Measurements from ENCODE around the gene TGM6. TPM values are rescaled to one million over a fixed set of nuclear protein-coding genes. Genes with fewer than 3 reads are reported as not detected.

Gene TGM6
- total and polyA plus RNA-seq, 10 donors: not detected

DNA sequence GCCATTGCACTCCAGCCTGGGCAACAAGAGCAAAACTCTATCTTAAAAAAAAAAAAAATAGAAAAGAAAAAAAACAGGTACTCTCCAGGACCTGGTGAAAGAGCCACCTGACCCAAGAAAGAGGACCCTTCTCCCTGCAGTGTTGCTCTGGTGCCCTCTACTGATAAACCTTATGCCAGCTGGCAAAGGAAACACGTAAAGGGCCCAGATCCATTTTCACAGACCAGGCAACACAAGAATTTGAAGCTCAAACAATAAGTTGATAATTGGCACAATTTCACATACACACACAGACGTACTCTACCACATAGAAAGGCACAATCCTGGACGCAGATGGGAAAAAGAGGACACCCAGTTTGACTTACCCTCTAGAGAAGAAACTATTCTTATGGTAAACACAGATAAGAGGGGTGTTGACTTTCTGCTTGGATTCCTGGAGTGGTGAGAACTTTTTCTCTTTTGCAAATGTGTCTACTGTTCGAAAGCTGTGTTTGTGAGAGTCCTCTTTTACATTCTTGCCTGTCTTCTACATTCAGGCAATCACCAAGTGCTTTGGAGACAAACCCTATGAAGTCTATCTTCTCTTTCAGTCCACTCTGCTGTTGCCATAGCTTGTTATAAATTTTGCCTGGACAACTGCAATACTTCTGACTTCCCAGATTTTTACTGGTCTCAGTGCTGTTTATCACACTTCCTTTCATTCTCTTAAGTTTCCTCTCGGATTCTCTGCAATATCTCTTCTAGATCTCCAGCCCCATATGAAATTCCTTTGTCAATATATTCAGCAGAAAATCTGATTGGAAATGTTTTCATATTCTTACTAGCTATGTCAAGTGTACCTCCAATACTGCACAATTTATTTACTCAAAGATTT lies 96.3 kb downstream of the TGM6 start:
- Histone ChIP-seq H3K36me3 (peaks cover 0 to 29% (median 7%) of the 10 kb centered on the region in 6 donors), H3K27ac (peak overlapping the region in 4 of 8 donors; percentile 5 to 53 (median 8)), H3K4me1 (peaks cover 0 to 6% (median 0%) of the 10 kb centered on the region in 6 donors), H3K9me3 (peaks cover 0 to 14% (median 9%) of the 10 kb centered on the region in 8 donors), H3K4me3 (no peak overlapping the region), H3K27me3 (replicated peaks in 1 of 7) (no peaks in the 10 kb centered on the region)
- 84 to 91% (median 86%) methylated on average over 5 of the region's 5 CpGs for WGBS, 5 donors
- TF ChIP-seq POLR2A (IDR thresholded peaks at IDR 0.05) (no peak), POLR2AphosphoS5 (IDR thresholded peaks at IDR 0.05) (no peak)
- TF ChIP-seq, protein P1, sequence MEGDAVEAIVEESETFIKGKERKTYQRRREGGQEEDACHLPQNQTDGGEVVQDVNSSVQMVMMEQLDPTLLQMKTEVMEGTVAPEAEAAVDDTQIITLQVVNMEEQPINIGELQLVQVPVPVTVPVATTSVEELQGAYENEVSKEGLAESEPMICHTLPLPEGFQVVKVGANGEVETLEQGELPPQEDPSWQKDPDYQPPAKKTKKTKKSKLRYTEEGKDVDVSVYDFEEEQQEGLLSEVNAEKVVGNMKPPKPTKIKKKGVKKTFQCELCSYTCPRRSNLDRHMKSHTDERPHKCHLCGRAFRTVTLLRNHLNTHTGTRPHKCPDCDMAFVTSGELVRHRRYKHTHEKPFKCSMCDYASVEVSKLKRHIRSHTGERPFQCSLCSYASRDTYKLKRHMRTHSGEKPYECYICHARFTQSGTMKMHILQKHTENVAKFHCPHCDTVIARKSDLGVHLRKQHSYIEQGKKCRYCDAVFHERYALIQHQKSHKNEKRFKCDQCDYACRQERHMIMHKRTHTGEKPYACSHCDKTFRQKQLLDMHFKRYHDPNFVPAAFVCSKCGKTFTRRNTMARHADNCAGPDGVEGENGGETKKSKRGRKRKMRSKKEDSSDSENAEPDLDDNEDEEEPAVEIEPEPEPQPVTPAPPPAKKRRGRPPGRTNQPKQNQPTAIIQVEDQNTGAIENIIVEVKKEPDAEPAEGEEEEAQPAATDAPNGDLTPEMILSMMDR (IDR thresholded peaks at IDR 0.05 in 8 of 11, conservative IDR thresholded peaks at IDR 0.05 in 3 of 11): no peak
- intact Hi-C loops (cut with DNase I; ENCODE audit: low total_unique reads): no loop called here
- no peak for DNase-seq

GRCh38 chr20:2480381-2480780 lies 99.7 kb downstream of the TGM6 start:
- intact Hi-C loops (cut with DNase I; ENCODE audit: low total_unique reads): no loop called here
- H3K36me3 ChIP-seq: peaks cover 3 to 63% (median 32%) of the 10 kb centered on the region in 6 donors
- TF ChIP-seq POLR2A (IDR thresholded peaks at IDR 0.05) (no peak), POLR2AphosphoS5 (IDR thresholded peaks at IDR 0.05) (no peak)
- TF ChIP-seq, protein P1 (IDR thresholded peaks at IDR 0.05 in 8 of 11, conservative IDR thresholded peaks at IDR 0.05 in 3 of 11): no peak
- peaks cover 0 to 14% (median 9%) of the 10 kb centered on the region in 8 donors for H3K9me3 ChIP-seq
- 92 to 100% (median 95%) methylated on average over 2 of the region's 2 CpGs for WGBS, 5 donors
- no peak overlapping the region for H3K4me3 ChIP-seq
- H3K4me1 ChIP-seq: peaks cover 0 to 6% (median 0%) of the 10 kb centered on the region in 6 donors
- no peak for DNase-seq
- no peak overlapping the region for H3K27ac ChIP-seq
- no peaks in the 10 kb centered on the region for H3K27me3 ChIP-seq (replicated peaks in 1 of 7)

Small RNA genes lying within 50 kb of the gene (small RNA-seq; reads per million reads assigned to genes)
- gene RF00019: 0 reads per million in 4 donors

Other genes with a start within 250 kb of the TGM6 start
- gene TGM3, start 84.9 kb upstream of the TGM6 start, total RNA-seq: under 1 TPM in 4 of 7 donors, not detected in 3; 0.40 to 0.57 (median 0.50) TPM
- gene TGM3, start 84.9 kb upstream of the TGM6 start, polyA plus RNA-seq: under 1 TPM; 0.09 to 0.64 (median 0.33) TPM
- 100 to 1,000 TPM; 102 to 189 (median 125) TPM for gene SNRPB, start 89.9 kb downstream of the TGM6 start, total RNA-seq
- 100 to 1,000 TPM; 204 to 262 (median 237) TPM for gene SNRPB, start 89.9 kb downstream of the TGM6 start, polyA plus RNA-seq
- 10 to 100 TPM in 5 of 7 donors, 1 to 10 TPM in 2; 8.4 to 16.2 (median 11.4) TPM for gene ZNF343, start 128.0 kb downstream of the TGM6 start, total RNA-seq
- gene ZNF343, start 128.0 kb downstream of the TGM6 start, polyA plus RNA-seq: 1 to 10 TPM; 4.8 to 6.0 (median 5.7) TPM
- 1 to 10 TPM in 1 of 7 donors, under 1 TPM in 5, not detected in 1; 0.09 to 1.2 (median 0.23) TPM for gene TMC2, start 155.7 kb downstream of the TGM6 start, total RNA-seq
- gene TMC2, start 155.7 kb downstream of the TGM6 start, polyA plus RNA-seq: under 1 TPM in 2 of 3 donors, not detected in 1; 0.07 to 0.10 TPM

Data from spleen (tissue), 11 donors.